Retinal pigment epithelial cell (primary cell): ENCODE measurements around the gene PRR14.

Experiments used
- DNase-seq: peaks from one replicate; pipeline ENCODE4 v3.0.0-alpha.2; 2010; ENCODE audit warnings: low read depth
- H3K4me3 ChIP-seq: 2 replicates; pipeline ENCODE4 v1.5.1; 2011; ENCODE audit warnings: mild to moderate bottlenecking, low read length, control low read depth, moderate library complexity
- TF ChIP-seq, protein P1 (sequence below): conservative IDR thresholded peaks from 2 replicates; pipeline ENCODE4 v1.5.1; 2011; ENCODE audit warnings: low read depth, low read length, control low read depth, inconsistent platforms

Gene PRR14

DNA sequence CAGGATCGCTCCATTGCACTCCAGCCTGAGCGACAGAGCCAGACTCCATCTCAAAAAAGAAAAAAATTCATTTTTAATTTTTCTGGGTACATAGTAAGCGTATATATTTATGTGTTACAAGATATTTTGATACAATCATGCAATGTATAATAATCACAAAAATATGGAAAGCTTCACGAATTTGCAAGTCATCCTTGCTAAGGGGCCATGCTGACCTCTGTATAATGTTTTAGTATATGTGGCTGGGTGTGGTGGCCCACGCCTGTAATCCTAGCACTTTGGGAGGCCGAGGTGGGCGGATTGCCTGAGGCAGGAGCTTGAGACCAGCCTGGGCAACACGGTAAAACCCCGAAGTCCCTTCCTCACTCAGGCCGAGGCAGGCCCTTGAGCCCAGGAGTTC lies 24.4 kb downstream of the PRR14 start:
- TF ChIP-seq, protein P1, sequence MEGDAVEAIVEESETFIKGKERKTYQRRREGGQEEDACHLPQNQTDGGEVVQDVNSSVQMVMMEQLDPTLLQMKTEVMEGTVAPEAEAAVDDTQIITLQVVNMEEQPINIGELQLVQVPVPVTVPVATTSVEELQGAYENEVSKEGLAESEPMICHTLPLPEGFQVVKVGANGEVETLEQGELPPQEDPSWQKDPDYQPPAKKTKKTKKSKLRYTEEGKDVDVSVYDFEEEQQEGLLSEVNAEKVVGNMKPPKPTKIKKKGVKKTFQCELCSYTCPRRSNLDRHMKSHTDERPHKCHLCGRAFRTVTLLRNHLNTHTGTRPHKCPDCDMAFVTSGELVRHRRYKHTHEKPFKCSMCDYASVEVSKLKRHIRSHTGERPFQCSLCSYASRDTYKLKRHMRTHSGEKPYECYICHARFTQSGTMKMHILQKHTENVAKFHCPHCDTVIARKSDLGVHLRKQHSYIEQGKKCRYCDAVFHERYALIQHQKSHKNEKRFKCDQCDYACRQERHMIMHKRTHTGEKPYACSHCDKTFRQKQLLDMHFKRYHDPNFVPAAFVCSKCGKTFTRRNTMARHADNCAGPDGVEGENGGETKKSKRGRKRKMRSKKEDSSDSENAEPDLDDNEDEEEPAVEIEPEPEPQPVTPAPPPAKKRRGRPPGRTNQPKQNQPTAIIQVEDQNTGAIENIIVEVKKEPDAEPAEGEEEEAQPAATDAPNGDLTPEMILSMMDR: no peak
- DNase-seq: no peak
- H3K4me3 ChIP-seq: no peak overlapping the region

GRCh38 chr16:30677931-30678585 lies 27.3 kb downstream of the PRR14 start:
- TF ChIP-seq, protein P1: no peak
- no peak for DNase-seq
- no peak overlapping the region for H3K4me3 ChIP-seq

GRCh38 chr16:30678586-30678970 lies 27.8 kb downstream of the PRR14 start:
- TF ChIP-seq, protein P1: no peak

GRCh38 chr16:30680326-30680725 lies 29.6 kb downstream of the PRR14 start:
- TF ChIP-seq, protein P1: no peak
- no peak overlapping the region for H3K4me3 ChIP-seq
- no peak for DNase-seq

More at GRCh38 chr16:30678586-30678970, 27.8 kb downstream of the PRR14 start:
- no peak for DNase-seq
- no peak overlapping the region for H3K4me3 ChIP-seq

GRCh38 chr16:30688701-30689100 lies 37.9 kb downstream of the PRR14 start:
- TF ChIP-seq, protein P1: no peak
- DNase-seq: no peak
- H3K4me3 ChIP-seq: no peak overlapping the region

GRCh38 chr16:30691907-30692306 lies 41.1 kb downstream of the PRR14 start:
- no peak for DNase-seq
- H3K4me3 ChIP-seq: no peak overlapping the region
- TF ChIP-seq, protein P1: no peak

- TF ChIP-seq, protein P1: no peak
- no peak for DNase-seq
- no peak overlapping the region for H3K4me3 ChIP-seq
Measured at GRCh38 chr16:30692396-30693064, 41.8 kb downstream of the PRR14 start.
